HEK293 (cell line): ENCODE results near the gene ATP10A.
"Not testable (repeated sequence)": the region's sequence is repeated elsewhere in the genome, so short reads cannot be mapped to it uniquely, and the experiment has no call there.

Experiments
- CTCF ChIA-PET: fragments of 350-600 bp; formaldehyde crosslinking; extraction: SDS; loops from one replicate; lab custom pipeline; 2021; ENCODE audit warnings: antibody characterized with exemption; lab: Yijun Ruan, JAX
- POLR2A ChIA-PET: fragments of 300-600 bp; formaldehyde crosslinking; extraction: SDS; loops from one replicate; lab custom pipeline; 2020; ENCODE audit warnings: antibody characterized with exemption, inconsistent platforms; lab: Yijun Ruan, JAX
- H3K27ac ChIP-seq: fragments of 200-500 bp; sonication (Bioruptor generic); 2 replicates; pipeline ENCODE4 v1.5.1; 2014; ENCODE audit warnings: low read depth, low read length, control low read depth, inconsistent platforms; ENCODE audit errors: extremely low read depth
- H3K36me3 ChIP-seq, 2 experiments: fragments of 200-500 bp in 1 of 2; sonication (Bioruptor generic) in 1 of 2; 1 replicate in 1 of 2; 2 replicates in 1 of 2; pipeline ENCODE4 v1.5.1; 2014 to 2017; ENCODE audit warnings: inconsistent platforms in 2 of 2, low read length in 2 of 2; ENCODE audit not compliant: control insufficient read depth in 2 of 2, insufficient read depth in 1 of 2
- H3K4me1 ChIP-seq: fragments of 200-500 bp; sonication (Bioruptor generic); 2 replicates; pipeline ENCODE4 v1.5.1; 2014; ENCODE audit warnings: mild to moderate bottlenecking, low read length, inconsistent platforms; ENCODE audit not compliant: control insufficient read depth, insufficient read depth
- H3K4me3 ChIP-seq: 2 replicates; pipeline ENCODE4 v1.5.1; 2011; ENCODE audit warnings: low read depth, mild to moderate bottlenecking, control low read depth, low read length, moderate library complexity
- H3K9me3 ChIP-seq: fragments of 200-500 bp; sonication (Bioruptor generic); 2 replicates; pipeline ENCODE4 v1.5.1; 2014; ENCODE audit warnings: low read depth, low read length, inconsistent platforms; ENCODE audit not compliant: control insufficient read depth, insufficient read depth
- BCL11B ChIP-seq: fragments of 450-650 bp; formaldehyde crosslinking; IDR thresholded peaks from 2 replicates; pipeline ENCODE4 v1.5.1; 2016; ENCODE audit warnings: low read depth, missing biosample characterization, missing genetic modification characterization
- KLF1 ChIP-seq: fragments of 450-650 bp; formaldehyde crosslinking; IDR thresholded peaks from 2 replicates; pipeline ENCODE4 v1.5.1; 2016; ENCODE audit warnings: missing biosample characterization, missing genetic modification characterization
- KLF10 ChIP-seq: fragments of 450-650 bp; IDR thresholded peaks from 2 replicates; pipeline ENCODE4 v1.5.1; 2018; ENCODE audit warnings: missing biosample characterization, mild to moderate bottlenecking, missing genetic modification characterization
- KLF7 ChIP-seq: fragments of 450-650 bp; formaldehyde crosslinking; IDR thresholded peaks from 2 replicates; pipeline ENCODE4 v1.5.1; 2016; ENCODE audit warnings: missing biosample characterization, missing genetic modification characterization, borderline replicate concordance
- MEIS1 ChIP-seq: sonication (generic); formaldehyde crosslinking; IDR thresholded peaks from 2 replicates; pipeline ENCODE4 v1.8.1; 2022; ENCODE audit warnings: missing genetic modification reagents, mild to moderate bottlenecking, borderline replicate concordance
- OSR2 ChIP-seq: fragments of 450-650 bp; formaldehyde crosslinking; IDR thresholded peaks from 2 replicates; pipeline ENCODE4 v1.5.1; 2016; ENCODE audit warnings: missing biosample characterization, missing genetic modification characterization
- SCRT1 ChIP-seq: fragments of 450-650 bp; formaldehyde crosslinking; IDR thresholded peaks from 2 replicates; pipeline ENCODE4 v1.5.1; 2016; ENCODE audit warnings: missing biosample characterization, missing genetic modification characterization, borderline replicate concordance
- SCRT2 ChIP-seq: fragments of 450-650 bp; formaldehyde crosslinking; IDR thresholded peaks from 2 replicates; pipeline ENCODE4 v1.5.1; 2016; ENCODE audit warnings: missing biosample characterization, missing genetic modification characterization
- TRIM28 ChIP-seq: IDR thresholded peaks from 2 replicates; pipeline ENCODE4 v1.6.1; 2011; ENCODE audit warnings: low read length, control low read depth, borderline replicate concordance
- ZNF202 ChIP-seq: fragments of 450-650 bp; formaldehyde crosslinking; IDR thresholded peaks from 2 replicates; pipeline ENCODE4 v1.5.1; 2016; ENCODE audit warnings: missing biosample characterization, missing genetic modification characterization, borderline replicate concordance
- ZNF211 ChIP-seq: fragments of 450-650 bp; formaldehyde crosslinking; IDR thresholded peaks from 2 replicates; pipeline ENCODE4 v1.5.1; 2016; ENCODE audit warnings: low read depth, missing biosample characterization, missing genetic modification characterization
- ZNF341 ChIP-seq: fragments of 450-650 bp; formaldehyde crosslinking; IDR thresholded peaks from 2 replicates; pipeline ENCODE4; 2016; ENCODE audit warnings: low read depth, missing biosample characterization, missing genetic modification characterization
- ZNF391 ChIP-seq: fragments of 450-650 bp; formaldehyde crosslinking; IDR thresholded peaks from 2 replicates; pipeline ENCODE4 v1.5.1; 2016; ENCODE audit warnings: low read depth, missing biosample characterization, missing genetic modification characterization, borderline replicate concordance
- ZNF416 ChIP-seq: fragments of 450-650 bp; formaldehyde crosslinking; IDR thresholded peaks from 2 replicates; pipeline ENCODE4 v1.5.1; 2016; ENCODE audit warnings: missing biosample characterization, missing genetic modification characterization
- ZNF555 ChIP-seq: fragments of 450-650 bp; formaldehyde crosslinking; conservative IDR thresholded peaks from 2 replicates; pipeline ENCODE4 v1.5.1; 2017; ENCODE audit warnings: missing biosample characterization, mild to moderate bottlenecking, missing genetic modification characterization, inconsistent platforms
- ZNF561 ChIP-seq: fragments of 450-650 bp; IDR thresholded peaks from 2 replicates; pipeline ENCODE4 v1.5.1; 2018; ENCODE audit warnings: missing biosample characterization, missing genetic modification characterization, borderline replicate concordance
- ZNF600 ChIP-seq: fragments of 450-650 bp; formaldehyde crosslinking; IDR thresholded peaks from 2 replicates; pipeline ENCODE4 v1.5.1; 2016; ENCODE audit warnings: missing biosample characterization, missing genetic modification characterization
- ZNF768 ChIP-seq: fragments of 450-650 bp; formaldehyde crosslinking; IDR thresholded peaks from 2 replicates; pipeline ENCODE4 v1.5.1; 2018; ENCODE audit warnings: missing biosample characterization, mild to moderate bottlenecking, missing genetic modification characterization
- ZSCAN16 ChIP-seq: fragments of 450-650 bp; formaldehyde crosslinking; IDR thresholded peaks from 2 replicates; pipeline ENCODE4 v1.5.1; 2016; ENCODE audit warnings: missing biosample characterization, missing genetic modification characterization
- TF ChIP-seq, protein P1 (sequence below): fragments of 450-650 bp; formaldehyde crosslinking; IDR thresholded peaks from 2 replicates; pipeline ENCODE4 v1.5.1; 2017; ENCODE audit warnings: missing biosample characterization, mild to moderate bottlenecking, missing genetic modification characterization, moderate library complexity
- TF ChIP-seq, protein P2 (sequence below): fragments of 450-650 bp; formaldehyde crosslinking; IDR thresholded peaks from 2 replicates; pipeline ENCODE4 v1.5.1; 2016; ENCODE audit warnings: missing biosample characterization, missing genetic modification characterization
- TF ChIP-seq, protein P3 (sequence below): fragments of 450-650 bp; formaldehyde crosslinking; IDR thresholded peaks from 2 replicates; pipeline ENCODE4 v1.5.1; 2016; ENCODE audit warnings: missing biosample characterization, missing genetic modification characterization

The ATP10A gene

DNA sequence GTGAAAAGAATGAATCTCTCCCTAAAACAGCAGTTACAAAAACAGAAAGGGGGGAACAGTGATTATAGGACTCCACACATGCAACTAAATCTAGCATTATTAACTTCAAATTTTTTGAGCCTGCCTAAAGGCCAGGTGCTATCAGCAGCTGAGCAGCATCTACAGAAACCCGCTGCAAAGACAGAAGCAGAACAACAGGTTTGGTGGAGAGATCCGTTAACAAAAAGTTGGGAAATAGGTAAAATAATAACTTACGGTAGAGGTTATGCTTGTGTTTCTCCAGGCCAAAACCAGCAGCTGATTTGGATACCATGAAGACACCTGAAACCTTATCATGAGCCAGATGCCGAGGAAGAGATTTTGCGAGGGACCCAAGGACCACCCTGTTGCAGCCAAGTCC lies 222.7 kb downstream of the ATP10A start:
- ChIA-PET POLR2A (no interaction called here), CTCF (interaction anchor here (0.6 to 1.9 kb wide), 2 partner anchors 70 to 1376 kb away, joined by 3 to 4 read pairs; no protein-coding TSS in a partner anchor)
- Histone ChIP-seq H3K9me3 (no peaks in the 10 kb centered on the region), H3K36me3 (no peaks in the 10 kb centered on the region), H3K27ac (no peak overlapping the region), H3K4me1 (no peaks in the 10 kb centered on the region), H3K4me3 (no peak overlapping the region)
- no peak for TF ChIP-seq KLF10 (tag by site-specific recombination)
- no peak for TF ChIP-seq MEIS1
- no peak for TF ChIP-seq ZNF391 (tag by site-specific recombination)

DNA sequence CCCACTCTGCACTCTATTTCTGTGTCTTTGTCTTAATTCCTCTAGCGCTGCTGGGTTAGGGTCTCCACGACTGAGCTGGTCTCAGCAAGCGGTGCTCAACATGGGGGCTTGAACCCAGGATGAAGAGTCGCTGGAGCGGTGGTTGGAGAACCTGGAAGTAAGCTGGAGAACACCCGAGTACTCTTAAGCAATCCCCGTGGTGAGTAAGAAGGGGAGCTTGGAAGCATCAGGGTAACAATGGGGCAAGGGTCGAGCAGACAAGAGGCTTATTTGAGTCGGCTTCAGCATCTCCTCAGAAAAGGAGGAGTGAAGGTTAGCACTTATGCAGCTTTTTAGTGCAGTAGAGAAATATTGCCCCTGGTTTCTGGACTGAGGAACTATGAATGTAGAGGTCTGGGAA lies 226.6 kb downstream of the ATP10A start:
- H3K36me3 ChIP-seq, H3K4me3 ChIP-seq, H3K4me1 ChIP-seq, POLR2A ChIA-PET, H3K27ac ChIP-seq, H3K9me3 ChIP-seq: not testable (repeated sequence)
- CTCF ChIA-PET: interaction anchor here (0.6 to 1.3 kb wide), 2 partner anchors 73 to 128 kb away, joined by 3 read pairs; no protein-coding TSS in a partner anchor

DNA sequence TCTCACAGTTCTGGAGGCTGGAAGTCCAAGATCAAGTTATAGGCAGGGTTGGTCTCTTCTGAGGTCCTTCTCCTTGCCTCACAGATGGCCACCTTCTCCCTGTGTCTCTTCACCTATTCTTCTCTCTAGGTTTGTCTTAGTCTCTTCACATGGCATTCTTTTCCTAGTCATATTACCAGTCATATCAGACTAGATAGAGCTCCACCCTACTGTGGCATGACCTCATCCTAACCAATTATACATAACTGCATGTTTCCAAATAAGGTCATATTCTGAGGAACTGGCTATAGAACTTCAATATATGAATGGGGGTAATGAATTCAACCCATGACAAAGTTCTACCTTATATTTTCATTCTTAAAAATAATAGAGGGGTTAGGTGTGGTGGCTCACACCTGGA lies 227.9 kb downstream of the ATP10A start:
- ChIA-PET CTCF (no interaction called here), POLR2A (no interaction called here)
- H3K36me3 ChIP-seq: no peaks in the 10 kb centered on the region
- TF ChIP-seq ZNF211 (tag by site-specific recombination) (no peak), KLF1 (tag by site-specific recombination) (no peak), ZNF202 (tag by site-specific recombination) (no peak), ZNF416 (tag by site-specific recombination) (no peak), SCRT1 (tag by site-specific recombination) (no peak), ZNF600 (tag by site-specific recombination) (no peak), KLF7 (tag by site-specific recombination) (no peak), ZNF341 (tag by site-specific recombination) (no peak)
- TF ChIP-seq, protein P1, sequence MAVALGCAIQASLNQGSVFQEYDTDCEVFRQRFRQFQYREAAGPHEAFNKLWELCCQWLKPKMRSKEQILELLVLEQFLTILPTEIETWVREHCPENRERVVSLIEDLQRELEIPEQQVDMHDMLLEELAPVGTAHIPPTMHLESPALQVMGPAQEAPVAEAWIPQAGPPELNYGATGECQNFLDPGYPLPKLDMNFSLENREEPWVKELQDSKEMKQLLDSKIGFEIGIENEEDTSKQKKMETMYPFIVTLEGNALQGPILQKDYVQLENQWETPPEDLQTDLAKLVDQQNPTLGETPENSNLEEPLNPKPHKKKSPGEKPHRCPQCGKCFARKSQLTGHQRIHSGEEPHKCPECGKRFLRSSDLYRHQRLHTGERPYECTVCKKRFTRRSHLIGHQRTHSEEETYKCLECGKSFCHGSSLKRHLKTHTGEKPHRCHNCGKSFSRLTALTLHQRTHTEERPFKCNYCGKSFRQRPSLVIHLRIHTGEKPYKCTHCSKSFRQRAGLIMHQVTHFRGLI: no peak
- TF ChIP-seq, protein P2, sequence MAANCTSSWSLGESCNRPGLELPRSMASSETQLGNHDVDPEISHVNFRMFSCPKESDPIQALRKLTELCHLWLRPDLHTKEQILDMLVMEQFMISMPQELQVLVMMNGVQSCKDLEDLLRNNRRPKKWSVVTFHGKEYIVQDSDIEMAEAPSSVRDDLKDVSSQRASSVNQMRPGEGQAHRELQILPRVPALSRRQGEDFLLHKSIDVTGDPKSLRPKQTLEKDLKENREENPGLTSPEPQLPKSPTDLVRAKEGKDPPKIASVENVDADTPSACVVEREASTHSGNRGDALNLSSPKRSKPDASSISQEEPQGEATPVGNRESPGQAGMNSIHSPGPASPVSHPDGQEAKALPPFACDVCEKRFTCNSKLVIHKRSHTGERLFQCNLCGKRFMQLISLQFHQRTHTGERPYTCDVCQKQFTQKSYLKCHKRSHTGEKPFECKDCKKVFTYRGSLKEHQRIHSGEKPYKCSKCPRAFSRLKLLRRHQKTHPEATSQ (tag by site-specific recombination): no peak
- H3K9me3 ChIP-seq: no peaks in the 10 kb centered on the region
- no peak overlapping the region for H3K4me3 ChIP-seq
- no peaks in the 10 kb centered on the region for H3K4me1 ChIP-seq
- H3K27ac ChIP-seq: no peak overlapping the region

DNA sequence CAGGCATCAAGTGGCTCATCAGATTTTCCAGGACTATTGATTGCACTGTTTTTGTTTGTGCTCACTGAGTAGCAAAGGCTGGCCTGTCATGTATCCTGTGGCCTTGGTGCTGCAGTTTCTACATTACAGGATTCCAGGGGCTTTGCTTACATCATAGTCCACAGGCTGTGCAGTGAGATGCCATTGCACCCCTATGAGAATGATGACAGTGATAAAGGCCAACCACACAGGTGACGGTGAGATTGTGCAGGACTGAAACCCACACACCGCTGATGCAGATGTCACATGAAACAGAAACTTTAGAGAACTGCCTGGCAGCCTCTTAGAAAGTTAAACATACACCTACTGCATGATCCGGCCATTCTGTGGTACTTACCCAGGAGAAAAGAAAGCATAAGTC lies 229.3 kb downstream of the ATP10A start:
- CTCF ChIA-PET: no interaction called here
- POLR2A ChIA-PET: no interaction called here
- Histone ChIP-seq H3K27ac (no peak overlapping the region), H3K4me3 (no peak overlapping the region), H3K36me3 (no peaks in the 10 kb centered on the region), H3K4me1 (no peaks in the 10 kb centered on the region), H3K9me3 (no peaks in the 10 kb centered on the region)
- TF ChIP-seq, protein P3, sequence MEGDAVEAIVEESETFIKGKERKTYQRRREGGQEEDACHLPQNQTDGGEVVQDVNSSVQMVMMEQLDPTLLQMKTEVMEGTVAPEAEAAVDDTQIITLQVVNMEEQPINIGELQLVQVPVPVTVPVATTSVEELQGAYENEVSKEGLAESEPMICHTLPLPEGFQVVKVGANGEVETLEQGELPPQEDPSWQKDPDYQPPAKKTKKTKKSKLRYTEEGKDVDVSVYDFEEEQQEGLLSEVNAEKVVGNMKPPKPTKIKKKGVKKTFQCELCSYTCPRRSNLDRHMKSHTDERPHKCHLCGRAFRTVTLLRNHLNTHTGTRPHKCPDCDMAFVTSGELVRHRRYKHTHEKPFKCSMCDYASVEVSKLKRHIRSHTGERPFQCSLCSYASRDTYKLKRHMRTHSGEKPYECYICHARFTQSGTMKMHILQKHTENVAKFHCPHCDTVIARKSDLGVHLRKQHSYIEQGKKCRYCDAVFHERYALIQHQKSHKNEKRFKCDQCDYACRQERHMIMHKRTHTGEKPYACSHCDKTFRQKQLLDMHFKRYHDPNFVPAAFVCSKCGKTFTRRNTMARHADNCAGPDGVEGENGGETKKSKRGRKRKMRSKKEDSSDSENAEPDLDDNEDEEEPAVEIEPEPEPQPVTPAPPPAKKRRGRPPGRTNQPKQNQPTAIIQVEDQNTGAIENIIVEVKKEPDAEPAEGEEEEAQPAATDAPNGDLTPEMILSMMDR (tag by site-specific recombination): no peak
- TF ChIP-seq OSR2 (tag by site-specific recombination): no peak
- no peak for TF ChIP-seq ZSCAN16 (tag by site-specific recombination)
- no peak for TF ChIP-seq ZNF555
- no peak for TF ChIP-seq BCL11B
- TF ChIP-seq ZNF561 (tag by site-specific recombination): no peak
- no peak for TF ChIP-seq SCRT2 (tag by site-specific recombination)
- TF ChIP-seq ZNF768 (tag by site-specific recombination): no peak
- TF ChIP-seq TRIM28: no peak
